ENCODE measurements around the gene SEL1L2. TPM values are rescaled to one million over a fixed set of nuclear protein-coding genes. Genes with fewer than 3 reads are reported as not detected.
"Not testable (repeated sequence)": the region's sequence is repeated elsewhere in the genome, so short reads cannot be mapped to it uniquely, and the experiment has no call there.

The SEL1L2 gene, protein sequence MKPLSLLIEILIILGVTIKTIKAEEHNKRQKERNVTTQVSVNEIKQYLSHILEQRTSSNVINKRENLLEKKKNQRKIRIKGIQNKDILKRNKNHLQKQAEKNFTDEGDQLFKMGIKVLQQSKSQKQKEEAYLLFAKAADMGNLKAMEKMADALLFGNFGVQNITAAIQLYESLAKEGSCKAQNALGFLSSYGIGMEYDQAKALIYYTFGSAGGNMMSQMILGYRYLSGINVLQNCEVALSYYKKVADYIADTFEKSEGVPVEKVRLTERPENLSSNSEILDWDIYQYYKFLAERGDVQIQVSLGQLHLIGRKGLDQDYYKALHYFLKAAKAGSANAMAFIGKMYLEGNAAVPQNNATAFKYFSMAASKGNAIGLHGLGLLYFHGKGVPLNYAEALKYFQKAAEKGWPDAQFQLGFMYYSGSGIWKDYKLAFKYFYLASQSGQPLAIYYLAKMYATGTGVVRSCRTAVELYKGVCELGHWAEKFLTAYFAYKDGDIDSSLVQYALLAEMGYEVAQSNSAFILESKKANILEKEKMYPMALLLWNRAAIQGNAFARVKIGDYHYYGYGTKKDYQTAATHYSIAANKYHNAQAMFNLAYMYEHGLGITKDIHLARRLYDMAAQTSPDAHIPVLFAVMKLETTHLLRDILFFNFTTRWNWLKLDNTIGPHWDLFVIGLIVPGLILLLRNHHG
- polyA plus RNA-seq (ENCODE audit: insufficient read length) = 0.26 TPM

DNA sequence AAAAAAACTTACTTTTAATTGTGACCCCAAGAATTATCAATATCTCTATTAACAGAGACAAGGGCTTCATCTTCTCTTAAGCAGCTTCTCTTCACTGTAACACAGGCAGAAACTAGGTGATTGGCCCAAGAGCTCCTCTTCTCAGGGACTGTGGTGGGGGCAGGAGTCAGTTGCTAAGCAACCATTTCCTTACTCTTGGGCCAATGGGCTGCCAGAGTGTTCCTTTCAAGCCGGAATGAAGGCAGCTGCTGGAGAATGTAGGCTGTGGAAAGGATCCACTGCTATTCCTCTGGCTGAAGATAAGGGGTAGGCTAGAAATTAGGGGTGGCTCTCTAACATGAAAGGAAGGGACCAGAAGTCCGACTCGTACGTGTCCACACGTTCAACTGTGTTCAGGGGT lies at the start of gene SEL1L2:
Gene SEL1L2 (minus strand): TSS at position 150 of the 400 bp plus-strand sequence. CDS start 80 bp downstream, at position 70.
- no peak for DNase-seq

DNA sequence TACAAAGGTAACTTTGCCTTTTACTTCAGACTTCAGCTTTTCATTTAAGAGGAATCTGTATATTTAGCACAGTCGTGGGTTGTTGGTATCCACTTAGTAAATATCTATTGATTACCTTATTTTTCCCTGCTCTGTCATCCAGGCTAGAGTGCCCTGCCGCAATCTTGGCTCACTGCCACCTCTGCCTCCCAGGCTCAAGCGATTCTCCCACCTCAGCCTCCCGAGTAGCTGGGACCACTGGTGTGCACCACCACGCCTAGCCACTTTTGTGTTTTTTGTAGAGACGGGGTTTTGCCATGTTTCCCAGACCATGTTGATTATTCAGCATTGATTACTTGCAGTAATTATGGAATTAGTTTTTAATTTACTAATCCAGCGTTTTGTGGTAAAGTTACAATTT lies 46.2 kb upstream of the SEL1L2 start:
- no peak for DNase-seq

DNA sequence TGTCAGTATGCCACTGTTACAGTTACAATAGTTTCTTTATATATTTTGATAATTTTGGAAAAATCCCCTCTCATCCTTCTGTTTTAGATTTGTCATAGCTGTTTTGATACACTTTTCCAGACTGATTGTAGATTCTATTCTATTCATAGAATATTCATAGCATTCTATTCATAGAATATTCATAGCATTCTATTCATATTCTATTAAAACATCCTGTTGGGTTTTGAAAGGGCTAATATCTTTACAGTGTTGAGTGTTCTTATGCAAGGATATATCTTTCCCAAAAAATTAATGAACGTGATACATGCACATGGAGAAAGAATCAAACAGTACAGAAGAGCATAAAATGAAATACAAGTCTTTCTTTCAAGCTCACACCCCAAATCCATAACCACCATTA lies 42.9 kb upstream of the SEL1L2 start:
- DNase-seq = no peak

DNA sequence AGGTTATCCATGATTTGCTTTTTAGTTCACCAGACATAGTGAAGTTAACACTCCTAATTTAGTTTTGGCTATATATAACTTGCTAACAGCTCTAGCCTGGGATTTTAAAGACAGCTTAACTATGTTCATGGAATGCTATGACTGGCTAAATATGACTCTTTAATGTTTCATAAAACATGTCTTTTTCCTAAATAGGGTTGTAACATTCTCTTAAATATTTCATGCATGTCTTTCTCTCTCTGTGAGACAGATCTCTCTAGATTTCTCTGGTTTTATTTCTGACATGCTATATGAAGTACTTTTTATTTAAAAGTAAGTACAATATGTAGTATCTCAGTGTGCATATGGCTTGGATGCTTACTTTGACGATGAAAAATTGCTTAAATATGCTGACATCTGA lies 40.6 kb upstream of the SEL1L2 start:
- no peak for DNase-seq

DNA sequence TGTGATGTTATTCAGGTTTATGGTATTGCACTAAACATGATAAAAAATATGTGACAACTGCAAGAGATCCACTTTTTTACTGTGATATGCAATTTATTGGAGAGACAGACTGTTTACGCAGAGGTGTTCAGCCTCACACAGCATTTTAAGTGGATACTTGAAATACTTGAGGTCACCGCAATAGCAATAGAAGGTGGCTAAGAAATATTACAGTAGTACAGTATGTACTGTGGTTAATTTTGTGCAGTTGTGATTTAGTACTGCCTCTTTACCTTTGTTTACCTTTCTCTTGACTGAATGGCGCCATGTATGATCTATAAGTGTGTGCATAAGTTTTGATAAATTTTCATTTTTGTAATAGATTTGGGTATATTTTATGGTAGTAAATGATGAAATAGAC lies 22.3 kb upstream of the SEL1L2 start:
- DNase-seq = no peak

DNA sequence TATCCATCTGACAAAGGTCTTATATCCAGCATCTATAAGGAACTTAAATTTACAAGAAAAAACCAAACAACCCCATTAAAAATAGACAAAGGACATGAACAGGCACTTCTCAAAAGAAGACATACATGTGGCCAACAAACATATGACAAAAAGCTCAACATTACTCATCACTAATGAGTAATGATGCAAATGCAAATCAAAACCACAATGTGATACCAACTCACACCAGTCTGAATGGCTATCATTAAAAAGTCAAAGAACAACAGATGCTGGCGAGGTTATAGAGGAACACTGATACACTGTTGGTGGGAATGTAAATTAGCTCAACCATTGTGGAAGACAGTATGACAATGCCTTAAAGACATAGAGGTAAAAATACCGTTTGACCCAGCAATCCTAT lies 18.8 kb upstream of the SEL1L2 start:
- no peak for DNase-seq

DNA sequence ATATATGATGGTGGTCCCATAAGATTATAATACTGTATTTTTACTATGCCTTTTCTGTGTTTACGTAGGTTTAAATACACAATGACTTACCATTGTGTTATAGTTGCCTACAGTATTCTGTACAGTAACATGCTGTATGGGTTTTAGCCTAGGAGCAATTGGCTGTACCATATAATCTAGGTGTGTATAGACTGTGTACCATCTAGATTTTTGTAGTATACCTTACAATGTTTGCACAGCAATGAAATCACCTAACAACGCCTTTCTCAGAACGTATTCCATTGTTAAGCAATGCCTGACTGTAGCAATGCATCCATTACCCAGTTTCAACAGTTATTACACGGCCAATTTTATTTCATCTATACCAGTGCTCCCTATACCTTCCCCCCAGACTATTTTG lies 15.6 kb upstream of the SEL1L2 start:
- no peak for DNase-seq

DNA sequence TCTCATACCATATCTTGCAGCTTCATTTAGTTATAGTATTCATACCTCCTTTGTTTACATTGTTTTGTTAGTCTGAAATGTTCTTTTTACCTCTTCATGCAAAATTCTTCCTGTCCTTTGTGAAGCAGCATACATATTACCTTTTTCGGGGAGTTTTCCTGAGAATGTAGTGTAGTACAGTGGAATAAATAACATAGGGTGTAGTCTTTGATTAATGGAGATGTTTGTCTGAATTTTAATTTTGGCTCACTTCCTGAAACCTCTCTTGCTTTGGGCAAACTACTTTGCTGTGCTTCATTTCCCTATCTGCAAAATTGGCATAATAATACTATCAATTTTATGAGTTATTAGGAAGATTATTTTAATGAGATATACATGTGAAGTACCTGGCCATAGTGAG lies 10.5 kb upstream of the SEL1L2 start:
- DNase-seq = no peak

DNA sequence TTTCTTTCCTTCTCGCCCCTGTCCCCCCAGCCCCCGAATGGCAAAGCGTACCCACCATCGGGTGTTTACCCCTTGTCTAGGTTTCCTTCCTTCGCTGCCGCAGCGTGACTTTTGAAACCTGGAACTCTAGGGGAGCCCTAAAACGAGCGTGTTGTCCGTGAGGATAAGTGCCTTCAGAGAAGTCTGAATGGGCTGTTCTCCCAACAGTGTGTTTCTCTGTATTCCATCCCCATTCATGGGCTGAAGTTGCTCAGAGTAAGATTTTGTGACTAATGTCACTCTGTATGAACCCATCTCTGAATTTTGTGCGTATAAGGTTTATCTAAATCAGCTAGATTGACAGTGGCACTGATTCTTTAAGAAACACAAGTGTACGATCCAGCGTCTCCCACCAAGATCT lies 5.9 kb upstream of the SEL1L2 start:
- DNase-seq = no peak

DNA sequence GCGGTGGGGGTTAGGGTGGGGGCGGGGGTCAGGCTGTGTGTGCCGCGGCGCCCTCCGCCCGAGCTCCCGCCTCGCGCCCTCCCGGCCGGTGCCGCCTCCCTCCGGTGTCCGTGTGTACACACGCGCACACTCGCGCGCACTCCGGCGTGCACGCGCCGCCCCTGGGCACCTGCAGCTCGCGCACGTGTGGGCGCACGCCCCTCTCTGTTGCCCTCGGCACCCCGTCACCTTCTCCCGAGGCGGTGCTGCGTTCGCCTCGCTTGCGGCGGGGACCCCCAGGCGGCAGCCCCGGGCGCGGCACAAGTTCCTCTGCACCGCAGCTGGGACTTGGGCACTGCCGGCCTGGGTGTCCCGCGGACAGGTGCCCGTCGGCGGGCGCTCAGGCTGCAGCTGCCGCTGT lies 5.4 kb upstream of the SEL1L2 start:
- DNase-seq = peak; percentile 33

DNA sequence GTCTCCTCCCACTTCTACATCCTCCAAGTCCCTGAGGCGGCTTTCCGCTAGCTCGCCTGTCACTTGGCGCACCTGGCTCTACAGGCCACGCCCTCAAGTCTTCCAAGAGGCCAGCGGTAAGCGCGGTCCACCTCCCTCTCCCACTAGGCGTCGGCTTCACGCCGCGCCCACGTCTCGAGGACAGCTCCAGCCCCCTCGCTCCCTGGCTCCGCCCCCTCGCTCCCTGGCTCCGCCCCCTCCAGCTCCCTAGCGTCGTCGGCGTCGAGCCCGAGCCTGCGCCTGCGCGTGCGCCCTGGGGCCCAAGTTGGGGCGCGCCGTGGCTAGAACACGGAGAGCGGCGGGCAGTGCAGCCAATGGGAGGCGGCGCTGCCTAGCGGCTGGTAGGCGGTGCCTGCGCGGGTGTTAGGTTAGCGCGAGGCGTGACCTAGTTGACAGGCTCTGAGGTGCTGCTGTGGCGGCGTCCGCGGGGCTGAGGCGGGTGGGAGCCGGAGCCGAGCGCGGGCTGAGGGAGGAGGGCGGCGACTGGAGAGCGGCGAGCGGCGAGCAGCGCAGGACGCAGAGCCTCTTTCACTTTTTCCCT lies 4.8 kb upstream of the SEL1L2 start, which contains the start of gene MACROD2:
Gene MACROD2 (plus strand): TSS at position 431 of the 580 bp plus-strand sequence.
- peak; percentile 84 for DNase-seq

DNA sequence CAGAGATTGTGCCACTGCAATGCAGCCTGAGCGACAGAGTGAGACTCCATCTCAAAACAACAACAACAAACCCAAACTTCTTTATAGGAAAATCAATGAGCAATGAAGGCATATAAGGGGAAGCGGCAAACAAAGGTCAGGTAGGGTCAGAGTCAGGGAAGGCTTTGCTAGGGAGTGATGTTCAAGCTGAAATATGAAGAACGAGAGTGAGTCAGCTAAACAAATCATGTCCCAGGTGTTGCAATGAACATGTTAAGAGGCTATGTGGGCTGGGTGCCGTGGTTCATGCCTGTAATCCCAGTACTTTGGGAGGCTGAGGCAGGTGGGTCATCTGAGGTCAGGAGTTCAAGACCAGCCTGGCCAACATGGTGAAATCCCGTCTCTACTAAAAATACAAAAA lies 1.5 kb upstream of the SEL1L2 start:
- DNase-seq = not testable (repeated sequence)

DNA sequence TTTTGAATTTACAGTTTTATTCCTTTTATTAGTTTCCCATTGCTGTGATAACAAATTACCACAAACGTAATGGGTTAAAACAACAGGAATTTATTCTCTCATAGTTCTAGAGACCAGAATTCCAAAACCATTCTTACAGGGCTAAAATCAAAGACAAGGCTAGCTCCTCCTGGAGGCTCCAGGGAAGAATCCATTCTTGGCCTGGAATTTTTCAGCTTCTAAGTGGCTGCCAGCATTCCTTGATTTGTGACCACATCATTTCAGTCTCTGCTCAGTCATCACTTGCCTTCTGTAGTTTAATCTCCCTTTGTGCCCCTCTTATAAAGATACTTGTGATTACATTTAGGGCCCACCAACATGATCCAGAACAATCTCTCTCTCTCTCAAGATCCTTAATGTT lies 897 bp upstream of the SEL1L2 start:
- no peak for DNase-seq

DNA sequence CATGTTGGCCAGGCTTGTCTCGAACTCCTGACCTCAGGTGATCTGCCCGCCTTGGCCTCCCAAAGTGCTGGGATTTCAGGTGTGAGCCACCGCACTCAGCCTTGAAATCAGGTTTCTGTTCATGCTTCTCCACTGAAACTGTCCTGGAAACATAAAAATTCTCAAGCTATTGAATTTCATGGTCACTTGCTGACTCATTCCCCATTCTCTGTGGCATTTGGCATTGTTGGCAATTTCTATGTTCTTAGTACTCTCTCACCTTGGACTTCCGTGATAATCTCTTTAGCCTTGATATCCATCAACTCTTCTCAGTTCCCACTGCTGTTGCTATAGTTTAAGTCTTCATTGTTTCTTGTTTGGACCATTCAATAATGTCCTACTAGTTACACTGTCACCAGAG lies 6.2 kb downstream of the SEL1L2 start:
- DNase-seq = no peak

DNA sequence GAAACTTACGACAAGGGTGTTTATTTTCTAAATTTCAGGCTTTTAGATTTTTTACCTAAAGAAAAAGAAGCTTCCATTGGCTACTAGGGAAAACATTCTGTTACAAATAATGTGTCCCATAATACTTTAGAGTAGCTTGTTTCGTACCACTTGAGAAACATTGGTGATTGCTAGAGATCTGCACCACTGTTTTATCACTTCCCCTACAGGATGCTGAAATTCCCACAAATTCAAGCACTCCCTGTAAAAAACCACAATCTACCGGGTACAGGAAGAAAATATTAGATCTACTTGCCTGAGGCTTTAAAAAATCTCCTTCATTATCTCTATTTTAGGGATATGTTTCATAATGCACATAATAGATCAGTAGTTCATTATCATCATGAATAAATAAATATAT lies 29.9 kb downstream of the SEL1L2 start:
- no peak for DNase-seq

DNA sequence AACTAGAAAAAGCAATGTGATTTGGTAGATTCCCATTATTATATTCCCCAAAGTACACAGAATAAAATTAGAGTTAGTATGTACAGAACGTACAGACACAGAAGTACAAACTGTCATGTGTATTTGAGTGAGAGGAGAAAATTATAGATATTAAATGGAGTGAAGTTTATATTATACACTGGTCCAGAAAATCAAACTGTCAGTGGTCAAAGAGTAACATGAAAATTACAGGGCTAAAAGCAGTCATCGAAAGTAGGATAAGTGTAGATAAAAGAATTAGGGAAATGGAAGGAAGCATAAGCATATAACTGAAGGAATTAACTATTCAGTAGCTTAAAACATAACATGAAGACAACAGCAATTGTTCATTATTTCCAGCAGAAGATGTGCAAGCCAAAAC lies 30.3 kb downstream of the SEL1L2 start:
- DNase-seq = no peak

DNA sequence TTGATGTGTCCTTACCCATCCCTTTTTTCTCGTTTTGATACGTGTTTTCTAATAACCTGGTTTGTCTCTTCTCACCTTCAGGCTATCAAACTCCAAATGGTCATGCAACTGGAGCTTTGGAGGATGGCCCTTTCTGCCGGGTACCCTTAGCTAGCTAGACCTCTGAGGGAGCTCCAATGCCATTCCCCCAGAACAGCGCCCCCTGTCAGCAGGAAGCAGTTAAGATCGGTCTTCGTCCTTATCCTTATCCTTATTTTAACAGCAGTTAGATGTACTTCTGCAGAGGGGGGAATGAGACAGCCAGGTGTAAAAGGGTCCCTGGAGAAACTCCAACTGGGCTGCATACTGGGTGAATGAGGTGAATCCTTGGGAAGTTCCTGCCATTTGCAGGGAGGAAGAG lies 37.2 kb downstream of the SEL1L2 start:
- no peak for DNase-seq

DNA sequence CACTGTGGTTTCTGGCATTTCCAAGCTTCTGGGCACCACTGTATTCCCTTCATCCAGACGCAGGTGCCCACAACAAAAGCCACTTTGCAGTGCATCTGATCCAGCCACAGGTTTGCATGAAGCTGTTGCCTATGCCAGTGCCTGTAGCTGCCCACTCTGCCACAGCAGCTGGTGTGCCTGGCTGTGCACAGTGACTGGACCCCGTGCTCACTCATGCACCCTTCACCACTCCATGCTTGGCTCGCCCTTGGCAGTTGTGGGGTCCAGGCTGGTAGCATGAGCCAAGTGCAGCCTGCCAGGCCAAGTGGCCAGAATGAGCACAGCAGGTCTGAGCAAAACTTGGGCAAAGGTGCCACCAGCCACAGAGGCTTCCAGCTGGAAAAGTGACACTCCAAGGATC lies 42.7 kb downstream of the SEL1L2 start:
- no peak for DNase-seq

DNA sequence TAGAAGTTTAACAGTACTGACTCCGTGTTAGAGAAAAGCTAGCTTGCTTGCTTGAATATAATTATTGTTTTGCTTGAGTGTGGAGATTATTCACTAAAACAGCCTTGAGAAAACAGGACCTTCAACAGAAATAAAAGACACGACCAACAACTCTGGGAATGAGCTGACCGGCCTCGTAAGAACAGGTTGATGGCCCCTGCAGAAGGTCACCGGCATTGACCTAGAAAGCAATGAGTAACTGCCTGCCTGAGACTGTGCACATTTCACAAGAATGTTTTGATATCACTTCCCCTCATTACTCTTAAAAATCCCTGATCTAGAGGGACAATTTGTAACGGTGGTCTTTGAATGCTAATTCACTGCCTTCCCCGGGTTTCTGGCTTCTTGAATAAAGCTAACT lies 49.4 kb downstream of the SEL1L2 start:
- DNase-seq = no peak

DNA sequence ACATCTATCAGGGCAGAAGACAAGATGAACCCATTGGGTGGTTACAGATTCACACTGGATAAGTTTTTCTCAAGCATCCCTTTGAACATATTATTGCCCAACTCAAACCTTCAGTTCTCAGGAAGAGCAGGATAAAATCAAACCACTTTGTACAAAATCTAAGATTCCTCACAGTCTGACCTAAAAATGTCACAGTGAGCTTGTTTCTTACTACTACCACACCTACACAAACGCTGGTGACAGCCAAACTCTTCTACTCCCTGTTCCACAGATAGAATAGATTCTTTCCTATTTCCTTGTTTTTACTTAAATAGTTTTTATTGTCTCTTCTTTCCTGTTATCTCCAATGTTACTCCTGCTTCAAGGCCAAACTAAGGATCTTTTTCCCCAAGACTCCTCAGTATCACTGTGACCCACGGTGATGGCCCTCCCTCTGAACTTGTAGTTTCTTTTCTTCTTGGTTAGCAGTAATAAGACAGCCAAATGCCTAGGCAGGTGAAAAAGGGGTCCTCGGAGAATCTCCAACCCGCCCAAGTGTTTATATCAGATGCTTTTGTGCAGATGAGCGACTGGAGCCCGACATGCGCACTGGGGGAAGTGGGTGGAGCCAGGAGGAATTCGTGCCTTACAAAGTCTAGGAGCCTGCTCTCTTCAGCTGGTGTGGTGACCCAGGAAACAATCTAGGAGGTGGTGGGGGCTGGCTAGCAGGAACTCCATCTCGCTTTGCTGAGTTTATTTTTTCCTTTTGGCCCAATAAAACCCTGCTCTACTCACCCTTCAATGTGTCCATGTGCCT lies 53.4 kb downstream of the SEL1L2 start:
- no peak for DNase-seq

DNA sequence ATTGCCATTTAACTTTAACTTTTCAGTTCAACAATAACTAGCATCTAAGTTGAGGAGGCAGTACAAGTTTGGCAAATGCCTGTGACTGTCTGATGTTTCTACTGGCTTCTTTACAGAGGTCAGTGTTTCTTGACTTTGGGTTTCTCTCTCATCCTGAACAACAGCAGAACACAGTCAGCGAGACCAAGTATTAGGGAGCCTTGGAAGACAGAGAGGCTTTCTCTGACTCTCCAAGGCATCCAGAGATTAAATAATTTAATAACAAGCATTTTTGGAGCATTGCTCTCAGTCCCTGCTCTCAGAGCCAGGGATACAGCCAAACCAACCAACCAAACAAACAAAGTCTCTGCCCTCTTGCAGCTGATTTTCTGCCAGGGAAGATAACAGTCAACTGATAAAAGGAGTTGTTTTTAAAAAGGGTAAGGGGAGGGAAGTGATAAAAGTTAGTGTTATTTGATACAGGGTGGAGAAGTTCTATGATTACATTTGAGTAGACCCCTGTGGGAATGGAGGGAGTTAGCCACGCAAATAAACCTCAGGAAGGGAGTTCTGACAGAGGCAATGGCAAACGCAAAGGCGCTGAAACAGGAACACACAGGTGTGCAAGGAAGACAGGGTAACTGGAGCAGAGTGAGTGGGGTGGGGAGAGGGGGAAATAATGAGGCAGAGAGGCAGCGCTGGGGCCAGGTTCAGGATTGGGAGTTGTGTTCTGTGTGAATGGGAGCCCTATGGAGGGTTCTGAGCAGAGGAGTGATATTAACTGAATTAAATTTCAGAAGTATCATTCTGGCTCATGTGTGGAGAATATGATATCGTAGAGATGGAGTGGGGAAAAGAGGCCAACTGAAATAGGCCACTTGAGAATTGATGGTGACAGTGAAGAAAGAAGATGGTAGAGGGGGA lies 55.2 kb downstream of the SEL1L2 start:
- DNase-seq = no peak

DNA sequence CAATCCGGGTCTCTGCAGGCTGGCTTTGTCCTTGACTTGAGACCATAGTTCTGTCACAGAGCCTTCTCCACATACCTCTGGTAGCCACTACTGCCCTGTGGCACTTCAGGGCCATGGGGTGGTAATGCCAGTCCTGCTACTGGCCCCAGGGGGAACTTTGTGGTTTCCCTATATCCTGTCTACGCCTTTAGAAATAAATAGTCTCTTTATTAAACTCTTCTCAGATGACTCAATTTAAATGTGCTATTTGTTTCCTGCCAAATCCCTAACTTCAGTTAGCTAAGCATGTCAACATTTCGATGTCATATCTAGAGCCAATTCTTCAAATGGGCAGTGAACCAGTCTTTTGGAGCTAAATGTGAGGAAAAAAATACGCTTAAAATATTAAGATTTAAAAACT lies 60.1 kb downstream of the SEL1L2 start:
- no peak for DNase-seq

Measured in hindlimb muscle (tissue), 1 donor.